HFF-Myc (cell line): Measurements from ENCODE around the gene LCE7A.

Experiments
- DNase-seq: peaks from one replicate; pipeline ENCODE4 v3.0.0-alpha.2; 2011; ENCODE audit warnings: low read depth; ENCODE audit errors: extremely low read depth
- H3K4me3 ChIP-seq: replicated peaks from 2 replicates; pipeline ENCODE4 v1.5.1; 2011; ENCODE audit warnings: low read depth, mild to moderate bottlenecking, control low read depth, low read length
- TF ChIP-seq, protein P1 (sequence below): IDR thresholded peaks from 2 replicates; pipeline ENCODE4 v1.5.1; 2012; ENCODE audit warnings: mild to moderate bottlenecking, low read depth, low read length, control low read depth; ENCODE audit errors: missing control alignments

LCE7A gene

DNA sequence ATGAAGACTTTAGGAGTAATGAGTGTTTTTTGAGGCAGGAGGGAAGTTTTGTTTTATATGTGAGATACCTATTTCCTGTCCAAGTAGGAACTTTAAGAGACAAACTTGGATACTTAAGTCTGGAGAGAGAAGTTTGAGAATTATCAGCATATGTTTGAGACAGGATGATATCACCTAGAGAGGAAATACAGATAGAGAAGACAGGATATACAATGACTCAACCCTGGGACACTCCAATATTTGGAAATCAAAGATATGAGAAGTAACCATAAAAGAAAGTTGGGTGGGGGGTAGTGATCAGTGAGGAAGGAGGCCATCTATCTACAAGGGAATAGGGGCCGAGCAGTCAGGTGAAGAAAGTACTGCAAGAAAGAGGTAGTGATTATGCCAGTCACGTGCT lies 6.5 kb downstream of the LCE7A start:
- DNase-seq = no peak
- TF ChIP-seq, protein P1, sequence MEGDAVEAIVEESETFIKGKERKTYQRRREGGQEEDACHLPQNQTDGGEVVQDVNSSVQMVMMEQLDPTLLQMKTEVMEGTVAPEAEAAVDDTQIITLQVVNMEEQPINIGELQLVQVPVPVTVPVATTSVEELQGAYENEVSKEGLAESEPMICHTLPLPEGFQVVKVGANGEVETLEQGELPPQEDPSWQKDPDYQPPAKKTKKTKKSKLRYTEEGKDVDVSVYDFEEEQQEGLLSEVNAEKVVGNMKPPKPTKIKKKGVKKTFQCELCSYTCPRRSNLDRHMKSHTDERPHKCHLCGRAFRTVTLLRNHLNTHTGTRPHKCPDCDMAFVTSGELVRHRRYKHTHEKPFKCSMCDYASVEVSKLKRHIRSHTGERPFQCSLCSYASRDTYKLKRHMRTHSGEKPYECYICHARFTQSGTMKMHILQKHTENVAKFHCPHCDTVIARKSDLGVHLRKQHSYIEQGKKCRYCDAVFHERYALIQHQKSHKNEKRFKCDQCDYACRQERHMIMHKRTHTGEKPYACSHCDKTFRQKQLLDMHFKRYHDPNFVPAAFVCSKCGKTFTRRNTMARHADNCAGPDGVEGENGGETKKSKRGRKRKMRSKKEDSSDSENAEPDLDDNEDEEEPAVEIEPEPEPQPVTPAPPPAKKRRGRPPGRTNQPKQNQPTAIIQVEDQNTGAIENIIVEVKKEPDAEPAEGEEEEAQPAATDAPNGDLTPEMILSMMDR = no peak
- no peak overlapping the region for H3K4me3 ChIP-seq

DNA sequence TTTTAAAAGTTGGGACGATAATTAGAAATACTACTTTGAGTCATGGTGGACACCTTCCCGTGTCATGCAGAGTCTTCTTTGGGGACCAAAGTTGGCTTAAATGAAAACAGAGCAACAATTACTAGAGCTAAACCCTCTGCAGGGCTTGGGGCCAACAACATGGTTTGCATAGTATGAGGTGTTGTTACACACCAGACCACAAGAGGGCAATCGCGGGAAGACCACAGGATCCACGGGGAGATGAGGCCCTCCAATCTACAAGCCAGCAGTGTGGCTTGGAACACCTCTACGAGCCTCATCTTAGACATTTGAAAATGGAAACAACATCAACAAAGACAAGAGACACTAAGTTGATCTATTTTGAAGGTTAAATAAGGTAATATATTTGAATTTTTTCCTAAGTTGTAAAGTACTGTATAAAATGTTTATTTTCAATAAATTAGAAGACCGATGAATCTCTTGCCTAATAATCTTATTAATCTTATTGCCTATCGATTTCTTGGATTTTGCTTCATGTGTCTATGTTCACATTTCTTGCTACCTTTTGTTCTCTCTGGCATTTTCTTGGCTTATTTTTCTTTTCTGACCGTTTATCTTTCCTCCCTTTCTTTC lies 10.1 kb downstream of the LCE7A start:
- TF ChIP-seq, protein P1 = peak; percentile 76
- H3K4me3 ChIP-seq = no peak overlapping the region
- peak; percentile 26 for DNase-seq

DNA sequence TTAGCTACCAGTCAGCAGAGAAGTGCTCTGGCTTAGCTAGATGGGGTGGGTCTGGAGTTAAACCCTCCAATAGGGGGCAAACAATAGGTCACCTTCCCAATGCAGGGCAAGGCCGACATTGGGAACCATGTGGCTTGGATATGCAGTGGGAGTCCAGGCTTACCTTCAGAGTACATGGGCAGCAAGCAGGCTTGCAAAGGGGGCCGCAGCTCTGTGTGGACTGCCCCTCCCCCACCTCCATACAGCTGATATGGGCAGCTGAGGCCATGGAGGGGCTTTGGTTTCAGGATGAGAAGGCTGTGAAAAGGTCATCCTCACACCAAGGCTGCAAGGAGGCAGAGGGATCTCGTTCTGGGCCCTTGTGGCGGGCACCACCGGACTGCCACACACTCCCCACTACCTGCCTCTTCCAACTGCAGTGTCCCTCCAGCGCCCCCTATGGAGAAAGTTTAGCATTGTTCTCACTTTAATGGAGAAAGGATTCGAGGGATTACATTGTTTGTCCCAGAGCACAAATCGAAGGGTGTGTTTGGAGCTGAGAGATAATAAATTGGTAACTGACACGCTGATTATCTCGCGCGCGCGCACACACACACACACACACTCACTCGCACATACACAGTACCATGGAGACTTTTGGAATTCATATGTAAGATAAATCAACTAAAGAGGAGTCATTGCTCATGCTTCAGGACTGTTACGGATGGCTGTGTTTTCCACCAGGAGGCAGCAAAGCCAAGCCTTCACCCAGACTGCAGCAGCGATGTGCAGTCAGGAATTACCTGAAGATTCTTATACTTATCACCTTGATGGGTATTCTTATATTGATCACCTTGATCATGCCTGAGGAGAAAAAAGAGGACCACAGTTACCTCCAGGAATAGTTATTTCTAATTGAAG lies 11.3 kb downstream of the LCE7A start:
- H3K4me3 ChIP-seq = no peak overlapping the region
- no peak for DNase-seq
- TF ChIP-seq, protein P1 = no peak

DNA sequence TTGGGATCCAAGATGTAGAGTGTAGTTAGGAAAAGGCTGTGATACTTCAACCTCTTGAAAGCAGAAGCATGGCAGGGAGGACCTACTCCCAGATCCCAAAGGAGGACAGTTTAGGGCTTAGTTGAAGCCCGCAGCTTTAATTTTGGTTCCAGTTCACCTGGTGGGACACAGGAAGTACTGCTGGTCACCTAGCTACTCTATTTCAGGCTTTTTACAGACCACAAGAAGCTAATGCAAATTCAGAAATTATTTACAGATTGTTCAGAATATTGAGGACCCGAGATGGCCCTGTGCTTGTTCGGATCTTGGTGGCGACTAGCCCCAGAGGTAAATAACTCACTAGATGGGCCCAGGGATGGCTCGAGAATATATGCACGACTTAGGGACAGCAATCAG lies 11.9 kb downstream of the LCE7A start:
- TF ChIP-seq, protein P1 = no peak
- DNase-seq = no peak
- no peak overlapping the region for H3K4me3 ChIP-seq

DNA sequence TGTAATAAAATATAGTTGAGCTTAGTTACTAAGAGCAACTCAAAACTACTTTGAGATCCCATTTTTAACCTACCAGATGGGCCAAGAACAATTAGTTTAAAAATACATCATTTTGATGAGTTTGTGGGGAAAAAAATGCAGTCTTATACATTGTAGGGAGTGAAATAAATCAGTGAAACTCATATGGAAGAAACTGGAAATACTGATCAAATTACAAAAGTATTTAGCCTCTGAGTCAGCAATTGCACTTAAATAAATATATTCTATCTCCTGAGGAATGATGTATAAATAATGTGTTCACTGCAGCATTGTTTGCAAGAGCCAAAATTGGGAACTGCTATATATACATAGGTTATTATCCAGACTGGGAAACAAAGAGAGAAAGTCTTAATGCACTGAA lies 13.7 kb downstream of the LCE7A start:
- DNase-seq = no peak
- no peak overlapping the region for H3K4me3 ChIP-seq
- TF ChIP-seq, protein P1 = no peak

DNA sequence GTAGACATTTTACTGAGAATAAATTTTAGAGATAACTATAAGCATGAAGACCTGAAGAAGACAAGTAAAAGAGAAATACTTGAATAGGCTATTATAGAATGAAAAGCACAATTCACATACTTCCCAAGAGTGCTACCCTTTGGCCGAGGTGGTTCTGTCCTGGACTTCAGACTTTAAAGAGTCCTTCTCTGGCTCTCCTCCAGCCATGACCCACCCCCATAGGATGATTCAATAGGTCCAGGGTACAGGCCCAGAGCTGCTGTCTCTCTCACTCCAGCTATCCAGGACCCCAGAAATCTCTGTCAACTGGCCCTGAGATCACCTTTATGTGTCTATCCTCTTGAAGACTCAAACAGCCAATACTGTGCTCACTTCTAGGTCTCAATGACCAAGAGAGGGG lies 17.0 kb downstream of the LCE7A start:
- no peak for DNase-seq
- TF ChIP-seq, protein P1 = no peak
- no peak overlapping the region for H3K4me3 ChIP-seq
